C4-2B (cell line): ENCODE results near the gene PIPOX.

ENCODE experiments used
- ZFX ChIP-seq: fragments of 450-650 bp; IDR thresholded peaks from 2 replicates; pipeline ENCODE4 v1.6.1; 2017
- TF ChIP-seq, protein P1 (sequence below): fragments of 450-650 bp; conservative IDR thresholded peaks from 2 replicates; pipeline ENCODE4 v1.5.1; 2017; ENCODE audit warnings: mild to moderate bottlenecking

DNA sequence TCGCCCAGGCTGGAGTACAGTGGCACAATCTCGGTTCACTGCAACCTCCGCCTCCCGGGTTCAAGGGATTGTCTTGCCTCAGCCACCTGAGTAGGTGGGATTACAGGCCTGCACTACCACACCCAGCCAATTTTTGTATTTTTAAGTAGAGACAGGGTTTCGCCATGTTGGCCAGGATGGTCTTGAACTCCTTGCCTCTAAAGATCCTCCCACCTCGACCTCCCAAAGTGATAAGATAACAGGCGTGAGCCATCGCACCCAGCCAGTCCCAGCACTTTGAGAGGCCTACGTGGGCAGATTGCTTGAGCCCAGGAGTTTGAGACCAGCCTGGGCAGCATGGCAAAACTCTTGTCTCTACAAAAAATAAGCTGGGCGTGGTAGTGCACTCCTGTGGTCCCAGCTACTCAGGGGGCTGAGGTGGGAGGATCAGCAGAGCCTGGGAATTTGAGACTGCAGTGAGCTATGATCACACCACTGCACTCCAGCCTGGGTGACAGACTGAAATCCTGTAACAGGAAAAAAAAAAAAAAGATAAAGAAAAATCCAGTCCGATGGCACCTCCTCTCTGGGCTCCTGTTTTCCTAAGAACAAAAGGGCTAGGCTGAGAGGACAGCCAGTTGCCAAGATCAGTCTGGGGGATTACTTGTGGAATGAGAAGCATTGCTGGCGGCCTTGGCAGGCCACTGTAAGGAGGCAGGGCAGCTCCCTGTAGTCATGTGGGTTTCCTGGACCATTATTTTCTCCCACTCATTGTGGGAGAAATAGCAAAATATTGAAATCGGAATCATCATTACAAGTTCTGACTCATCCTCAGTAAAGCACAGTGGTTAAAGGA, 3.0 kb upstream of the PIPOX start:
- no peak for TF ChIP-seq ZFX
- TF ChIP-seq, protein P1, sequence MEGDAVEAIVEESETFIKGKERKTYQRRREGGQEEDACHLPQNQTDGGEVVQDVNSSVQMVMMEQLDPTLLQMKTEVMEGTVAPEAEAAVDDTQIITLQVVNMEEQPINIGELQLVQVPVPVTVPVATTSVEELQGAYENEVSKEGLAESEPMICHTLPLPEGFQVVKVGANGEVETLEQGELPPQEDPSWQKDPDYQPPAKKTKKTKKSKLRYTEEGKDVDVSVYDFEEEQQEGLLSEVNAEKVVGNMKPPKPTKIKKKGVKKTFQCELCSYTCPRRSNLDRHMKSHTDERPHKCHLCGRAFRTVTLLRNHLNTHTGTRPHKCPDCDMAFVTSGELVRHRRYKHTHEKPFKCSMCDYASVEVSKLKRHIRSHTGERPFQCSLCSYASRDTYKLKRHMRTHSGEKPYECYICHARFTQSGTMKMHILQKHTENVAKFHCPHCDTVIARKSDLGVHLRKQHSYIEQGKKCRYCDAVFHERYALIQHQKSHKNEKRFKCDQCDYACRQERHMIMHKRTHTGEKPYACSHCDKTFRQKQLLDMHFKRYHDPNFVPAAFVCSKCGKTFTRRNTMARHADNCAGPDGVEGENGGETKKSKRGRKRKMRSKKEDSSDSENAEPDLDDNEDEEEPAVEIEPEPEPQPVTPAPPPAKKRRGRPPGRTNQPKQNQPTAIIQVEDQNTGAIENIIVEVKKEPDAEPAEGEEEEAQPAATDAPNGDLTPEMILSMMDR: no peak
